RWPE2 (cell line): Measurements from ENCODE around the gene ZNF521.

Experiments
- ATAC-seq: fragments of 200-7000 bp; cut with Tn5 transposase; 3 replicates; pipeline ENCODE4 v1.9.1; 2021; ENCODE audit warnings: low read depth
- DNase-seq: peaks from one replicate; pipeline ENCODE4 v3.0.0-alpha.2; 2020; ENCODE audit warnings: low spot score
- H3K27ac ChIP-seq: fragments of 450-650 bp; 2 replicates; pipeline ENCODE4 v1.5.1; 2017; ENCODE audit warnings: mild to moderate bottlenecking; ENCODE audit not compliant: poor library complexity, severe bottlenecking
- H3K27me3 ChIP-seq: fragments of 250-450 bp; sonication (Bioruptor Pico); 2 replicates; pipeline ENCODE4 v1.5.1; 2021; ENCODE audit warnings: mild to moderate bottlenecking, moderate library complexity; ENCODE audit not compliant: insufficient read depth, poor library complexity, severe bottlenecking
- H3K36me3 ChIP-seq: fragments of 250-450 bp; sonication (Bioruptor Pico); 2 replicates; pipeline ENCODE4 v1.5.1; 2020; ENCODE audit warnings: low read depth, mild to moderate bottlenecking, moderate library complexity
- H3K4me1 ChIP-seq: fragments of 250-450 bp; sonication (Bioruptor Pico); 2 replicates; pipeline ENCODE4 v1.5.1; 2021; ENCODE audit warnings: mild to moderate bottlenecking, moderate library complexity; ENCODE audit not compliant: insufficient read depth, poor library complexity, severe bottlenecking
- H3K4me3 ChIP-seq: fragments of 250-450 bp; sonication (Bioruptor Pico); 2 replicates; pipeline ENCODE4 v1.5.1; 2021; ENCODE audit warnings: mild to moderate bottlenecking, moderate library complexity; ENCODE audit not compliant: severe bottlenecking
- H3K9me3 ChIP-seq: fragments of 250-450 bp; sonication (Bioruptor Pico); 2 replicates; pipeline ENCODE4 v1.5.1; 2021; ENCODE audit warnings: mild to moderate bottlenecking, moderate library complexity; ENCODE audit not compliant: severe bottlenecking
- CTCF ChIP-seq: fragments of 450-650 bp; IDR thresholded peaks from one replicate; pipeline ENCODE4 v1.5.1; 2017; ENCODE audit warnings: mild to moderate bottlenecking, moderate library complexity; ENCODE audit not compliant: poor library complexity, severe bottlenecking

Gene ZNF521

DNA sequence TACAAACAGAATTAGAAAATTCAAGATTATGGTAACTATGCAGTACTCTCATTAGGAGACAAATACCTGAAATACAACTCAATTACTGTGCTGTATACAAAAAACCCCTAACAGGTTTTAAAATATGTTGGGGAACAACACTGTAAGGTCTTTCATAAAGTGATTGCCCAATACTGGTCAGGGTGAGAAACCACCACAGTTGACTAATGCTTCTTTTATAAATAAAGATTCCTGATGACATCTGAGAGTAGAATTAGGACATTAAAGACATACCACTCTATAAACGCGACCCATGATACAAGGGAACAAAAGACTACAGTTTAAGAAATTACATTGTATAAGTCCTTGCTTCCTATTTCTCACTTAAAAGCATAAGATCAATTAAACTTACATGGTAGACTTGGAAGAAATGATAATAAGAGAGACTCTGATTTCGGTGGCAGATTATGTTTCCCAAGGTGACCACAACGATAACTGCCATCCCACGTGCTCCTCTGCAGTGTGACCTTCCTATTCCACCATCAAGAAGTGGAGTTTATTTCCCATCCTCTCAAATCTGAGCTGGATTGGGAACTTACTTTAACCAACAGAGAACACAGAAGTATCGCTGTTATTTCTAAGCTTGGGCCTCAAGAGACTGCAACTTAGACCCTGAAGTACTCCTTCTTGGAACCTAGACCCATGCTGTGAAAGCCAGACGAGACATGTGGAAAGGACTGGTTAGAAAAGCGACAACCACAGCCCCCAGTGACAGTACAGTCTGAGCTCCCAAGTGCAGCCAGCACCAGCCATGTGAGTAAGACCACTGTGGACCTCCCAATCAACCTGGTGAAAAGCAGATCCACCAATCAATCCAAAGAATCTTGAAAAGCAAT lies 52.3 kb downstream of the ZNF521 start:
- DNase-seq (no peak), ATAC-seq (no peak)
- H3K27me3 ChIP-seq, result no peaks in the 10 kb centered on the region
- no peak overlapping the region for H3K27ac ChIP-seq
- no peaks in the 10 kb centered on the region for H3K9me3 ChIP-seq
- no peaks in the 10 kb centered on the region for H3K36me3 ChIP-seq
- TF ChIP-seq CTCF, result no peak
- H3K4me3 ChIP-seq, result no peak overlapping the region
- no peaks in the 10 kb centered on the region for H3K4me1 ChIP-seq

DNA sequence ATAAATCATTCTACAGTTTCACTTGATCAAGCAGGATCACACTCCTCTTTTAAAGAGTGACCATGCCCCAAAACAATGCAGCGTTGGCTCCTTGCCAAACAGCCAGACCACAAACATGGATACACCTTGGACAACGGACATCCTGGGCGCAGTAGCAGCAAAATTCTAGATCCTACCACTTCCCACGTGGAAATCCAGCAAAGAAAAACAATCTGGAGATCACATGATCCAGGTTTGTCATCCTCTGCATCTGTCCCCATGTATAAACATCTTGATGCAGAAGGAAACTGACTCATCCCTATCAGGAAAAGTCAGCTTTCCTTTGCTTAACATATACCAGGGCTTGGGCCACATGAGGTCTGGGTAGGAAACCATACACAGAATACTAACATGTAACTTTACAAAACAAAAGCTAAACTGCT lies 53.1 kb downstream of the ZNF521 start:
- Histone ChIP-seq H3K36me3 (no peaks in the 10 kb centered on the region), H3K27ac (no peak overlapping the region), H3K9me3 (no peaks in the 10 kb centered on the region), H3K4me1 (no peaks in the 10 kb centered on the region), H3K27me3 (no peaks in the 10 kb centered on the region), H3K4me3 (no peak overlapping the region)
- TF ChIP-seq CTCF, result no peak
- DNase-seq (no peak), ATAC-seq (peak; percentile 76)

DNA sequence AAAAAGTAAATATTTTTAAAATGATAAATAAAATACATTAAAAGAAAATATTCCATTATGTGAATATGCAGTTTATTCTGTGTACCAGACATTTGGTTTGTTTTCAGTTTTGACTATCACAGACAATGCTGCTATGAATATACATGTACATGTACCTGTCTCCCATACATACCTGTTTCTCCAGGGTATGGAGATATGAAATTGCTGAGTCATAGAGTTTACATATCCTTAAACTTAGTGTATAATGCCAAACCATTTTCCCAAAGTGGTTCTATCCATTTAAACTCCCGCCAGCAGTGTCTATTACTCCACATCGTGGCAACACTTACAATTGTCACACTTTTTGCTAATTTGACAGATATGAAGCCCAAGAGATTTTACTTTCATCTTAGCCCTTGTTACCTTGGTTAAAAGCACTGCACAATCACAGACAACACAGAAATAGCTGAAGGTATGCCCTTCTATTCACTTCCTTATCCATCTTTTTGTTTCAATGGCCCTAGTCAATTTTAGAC lies 56.3 kb downstream of the ZNF521 start:
- TF ChIP-seq CTCF, result no peak
- peaks cover 10% of the 10 kb centered on the region for H3K27me3 ChIP-seq
- no peaks in the 10 kb centered on the region for H3K9me3 ChIP-seq
- H3K4me3 ChIP-seq, result no peak overlapping the region
- no peaks in the 10 kb centered on the region for H3K4me1 ChIP-seq
- H3K36me3 ChIP-seq, result no peaks in the 10 kb centered on the region
- ATAC-seq (no peak), DNase-seq (no peak)
- H3K27ac ChIP-seq, result no peak overlapping the region

GRCh38 chr18:25291150-25291549 lies 60.8 kb downstream of the ZNF521 start:
- Histone ChIP-seq H3K27me3 (peaks cover 13% of the 10 kb centered on the region), H3K27ac (no peak overlapping the region), H3K9me3 (no peaks in the 10 kb centered on the region), H3K36me3 (no peaks in the 10 kb centered on the region), H3K4me3 (no peak overlapping the region), H3K4me1 (no peaks in the 10 kb centered on the region)
- no peak for DNase-seq
- no peak for TF ChIP-seq CTCF
- ATAC-seq, result no peak
